A549 (cell line): ENCODE data around the gene SARDH. TPM values are rescaled to one million over a fixed set of nuclear protein-coding genes. Genes with fewer than 3 reads are reported as not detected.

Source experiments
- ATAC-seq, 2 experiments: fragments of 200-7000 bp in 1 of 2; fragments of >200 bp in 1 of 2; cut with Nextera tagmentation in 1 of 2; cut with Tn5 transposase in 1 of 2; 3 replicates each; pipeline versions ENCODE4 v1.8.0 to v1.9.1; 2018 to 2020; ENCODE audit warnings: mild to moderate bottlenecking in 1 of 2, moderate library complexity in 1 of 2
- CTCF ChIA-PET: fragments of 300-600 bp; sonication (Branson Sonifier 250); formaldehyde crosslinking; extraction: SDS; loops from one replicate; lab custom pipeline; 2021; ENCODE audit warnings: antibody characterized with exemption, inconsistent platforms; lab: Yijun Ruan, JAX
- POLR2A ChIA-PET: fragments of 350-600 bp; formaldehyde crosslinking; extraction: SDS; loops from one replicate; lab custom pipeline; 2021; ENCODE audit warnings: antibody characterized with exemption, inconsistent platforms; lab: Yijun Ruan, JAX
- DNase-seq, 2 experiments: peaks; one replicate each; pipeline versions ENCODE4 v3.0.0 to v3.0.0-alpha.2; 2011 to 2016; ENCODE audit warnings: low read depth in 1 of 2, low spot score in 1 of 2
- FAIRE-seq: peaks from 2 replicates; lab custom pipeline; 2011; peaks lifted over from hg19 to GRCh38; lab: Jason Lieb, UNC
- H3K27ac ChIP-seq, 2 experiments: fragments of >200 bp; sonication (Bioruptor Twin); formaldehyde crosslinking; 3 replicates each; pipeline ENCODE4 v1.5.1; 2016 to 2017
- H3K4me1 ChIP-seq: fragments of >200 bp; sonication (Bioruptor Twin); formaldehyde crosslinking; 3 replicates; pipeline ENCODE4 v1.6.1; 2016
- H3K4me2 ChIP-seq: fragments of >200 bp; sonication (Bioruptor Twin); formaldehyde crosslinking; 3 replicates; pipeline ENCODE4 v1.6.1; 2016
- H3K4me3 ChIP-seq: fragments of >200 bp; sonication (Bioruptor Twin); formaldehyde crosslinking; 3 replicates; pipeline ENCODE4 v1.5.1; 2016
- H3K9me3 ChIP-seq: fragments of >200 bp; sonication (Bioruptor Twin); formaldehyde crosslinking; 3 replicates; pipeline ENCODE4 v1.6.1; 2016
- ATOH8 ChIP-seq: fragments of 250-450 bp; sonication (Bioruptor Pico); IDR thresholded peaks from 2 replicates; pipeline ENCODE4 v1.5.0; 2020; ENCODE audit warnings: low read depth, mild to moderate bottlenecking, moderate library complexity
- CBX2 ChIP-seq: fragments of 200-600 bp; sonication (generic); IDR thresholded peaks from 2 replicates; pipeline ENCODE4 v1.6.1; 2016; ENCODE audit warnings: low read depth, mild to moderate bottlenecking, borderline replicate concordance
- EHF ChIP-seq: fragments of 250-450 bp; sonication (Bioruptor Pico); IDR thresholded peaks from 2 replicates; pipeline ENCODE4 v1.5.0; 2020; ENCODE audit warnings: mild to moderate bottlenecking
- ESRRA ChIP-seq: fragments of 150-350 bp; IDR thresholded peaks from 2 replicates; pipeline ENCODE4 v1.6.1; 2014; ENCODE audit warnings: mild to moderate bottlenecking, low read length, borderline replicate concordance
- FOXS1 ChIP-seq: fragments of 250-450 bp; sonication (Bioruptor Pico); IDR thresholded peaks from 2 replicates; pipeline ENCODE4 v1.5.0; 2020; ENCODE audit warnings: mild to moderate bottlenecking, moderate library complexity
- HDAC2 ChIP-seq: fragments of 200-600 bp; sonication (generic); IDR thresholded peaks from 2 replicates; pipeline ENCODE4 v1.6.1; 2016
- HES2 ChIP-seq: fragments of >200 bp; sonication (Bioruptor Twin); formaldehyde crosslinking; IDR thresholded peaks from 2 replicates; pipeline ENCODE4 v1.6.1; 2016
- HOXA7 ChIP-seq: fragments of 250-450 bp; sonication (Bioruptor Pico); IDR thresholded peaks from 2 replicates; pipeline ENCODE4 v1.5.0; 2020; ENCODE audit warnings: mild to moderate bottlenecking, moderate library complexity
- HOXB5 ChIP-seq: fragments of 250-450 bp; sonication (Bioruptor Pico); IDR thresholded peaks from 2 replicates; pipeline ENCODE4 v1.5.0; 2020; ENCODE audit warnings: mild to moderate bottlenecking, moderate library complexity
- KDM5A ChIP-seq: fragments of 200-600 bp; sonication (generic); IDR thresholded peaks from 2 replicates; pipeline ENCODE4 v1.6.1; 2016; ENCODE audit warnings: antibody characterized with exemption, mild to moderate bottlenecking
- MAFK ChIP-seq: fragments of 450-650 bp; IDR thresholded peaks from 2 replicates; pipeline ENCODE4 v1.6.1; 2014; ENCODE audit not compliant: partially characterized antibody
- MYC ChIP-seq: IDR thresholded peaks from 2 replicates; pipeline ENCODE4 v1.6.1; 2012; ENCODE audit warnings: mild to moderate bottlenecking, inconsistent platforms, low read length, improper control_type of control experiment, borderline replicate concordance
- NFE2L2 ChIP-seq: fragments of 150-350 bp; conservative IDR thresholded peaks from 2 replicates; pipeline ENCODE4 v1.6.1; 2014; ENCODE audit warnings: low read length
- NPAS2 ChIP-seq: fragments of 250-450 bp; sonication (Bioruptor Pico); IDR thresholded peaks from 2 replicates; pipeline ENCODE4 v1.8.0; 2022; ENCODE audit warnings: mild to moderate bottlenecking, moderate library complexity, borderline replicate concordance
- NR3C1 ChIP-seq: fragments of >200 bp; sonication (Bioruptor Twin); formaldehyde crosslinking; IDR thresholded peaks from 3 replicates; pipeline ENCODE4 v1.6.1; 2017
- PHF8 ChIP-seq: fragments of 200-600 bp; sonication (generic); IDR thresholded peaks from 2 replicates; pipeline ENCODE4 v1.6.1; 2016; ENCODE audit warnings: low read depth, mild to moderate bottlenecking, antibody characterized with exemption, moderate library complexity, borderline replicate concordance
- POLR2AphosphoS2 ChIP-seq: conservative IDR thresholded peaks from 2 replicates; pipeline ENCODE4 v1.6.1; 2012; ENCODE audit warnings: low read length, improper control_type of control experiment, inconsistent platforms
- RAD21 ChIP-seq, 2 experiments: fragments of >200 bp in 1 of 2; sonication (Bioruptor Twin) in 1 of 2; formaldehyde crosslinking in 1 of 2; IDR thresholded peaks in 1 of 2; conservative IDR thresholded peaks in 1 of 2; 2 replicates in 1 of 2; 3 replicates in 1 of 2; pipeline ENCODE4 v1.6.1; 2012 to 2018; ENCODE audit warnings: inconsistent platforms in 1 of 2
- RNF2 ChIP-seq: fragments of 200-600 bp; sonication (generic); IDR thresholded peaks from 2 replicates; pipeline ENCODE4 v1.6.1; 2016; ENCODE audit warnings: low read depth, mild to moderate bottlenecking, antibody characterized with exemption, moderate library complexity, borderline replicate concordance
- TP53 ChIP-seq: fragments of 250-450 bp; sonication (Bioruptor Pico); IDR thresholded peaks from 2 replicates; pipeline ENCODE4 v1.5.0; 2021; ENCODE audit warnings: mild to moderate bottlenecking, moderate library complexity
- USF2 ChIP-seq: fragments of 450-650 bp; IDR thresholded peaks from 2 replicates; pipeline ENCODE4 v1.6.1; 2014; ENCODE audit warnings: antibody characterized with exemption
- ZSCAN20 ChIP-seq: fragments of 250-450 bp; sonication (Bioruptor Pico); IDR thresholded peaks from 2 replicates; pipeline ENCODE4 v1.8.0; 2022; ENCODE audit warnings: mild to moderate bottlenecking, moderate library complexity
- WGBS: methylation state at CpG from one replicate; pipeline ENCODE4 v1.1.6; 2017; ENCODE audit errors: missing lambda C conversion rate; 5-methylcytosine and 5-hydroxymethylcytosine counted together
- polyA plus RNA-seq, 4 experiments: library from polyadenylated mRNA; depleted of rRNA in 3 of 4; stranded (reverse); fragments of >200 nt; fragmentation: RNase III in 1 of 4; extraction: RNeasy Plus Mini Kit Qiagen cat#74134 plus additional on column Dnase treatment in 1 of 4; gene quantifications; 2 replicates in 3 of 4; 3 replicates in 1 of 4; pipeline ENCODE4 v1.2.3, GENCODE V29; 2011 to 2017

Gene SARDH
- polyA plus RNA-seq, 2 of the 4 experiments (the other 2 are of a cell fraction) = 0.08 TPM; not detected in 1

GRCh38 chr9:133707065-133707762, 30.9 kb downstream of the SARDH start:
- H3K4me2 ChIP-seq = no peak overlapping the region
- no peak for FAIRE-seq
- no peak for ATAC-seq

GRCh38 chr9:133706307-133707050, 31.7 kb downstream of the SARDH start:
- Histone ChIP-seq H3K4me2 (no peak overlapping the region), H3K9me3 (no peaks in the 10 kb centered on the region), H3K4me1 (no peaks in the 10 kb centered on the region), H3K27ac (no peak overlapping the region), H3K4me3 (no peak overlapping the region)
- DNase-seq (no peak), FAIRE-seq (no peak), ATAC-seq (no peak)
- CTCF ChIA-PET = interaction anchor here (1.0 to 1.2 kb wide), 2 partner anchors 12 to 173 kb away, joined by 3 to 4 read pairs; no protein-coding TSS in a partner anchor
- POLR2A ChIA-PET = no interaction called here
- TF ChIP-seq MAFK = no peak
- no peak for TF ChIP-seq NPAS2 (CRISPR knock-in tag)
- no peak for TF ChIP-seq POLR2AphosphoS2
- no peak for TF ChIP-seq RNF2
- no peak for TF ChIP-seq ESRRA
- TF ChIP-seq HOXB5 (CRISPR knock-in tag) = no peak
- TF ChIP-seq KDM5A = no peak
- TF ChIP-seq NFE2L2 = no peak
- TF ChIP-seq RAD21 (conservative IDR thresholded peaks at IDR 0.05 in 1 of 2, IDR thresholded peaks at IDR 0.05 in 1 of 2) = no peak
- TF ChIP-seq ZSCAN20 (CRISPR knock-in tag) = no peak
- TF ChIP-seq EHF (CRISPR knock-in tag) = no peak
- no peak for TF ChIP-seq CBX2
- no peak for TF ChIP-seq FOXS1 (CRISPR knock-in tag)
- TF ChIP-seq TP53 (CRISPR knock-in tag) = no peak
- TF ChIP-seq MYC = no peak
- TF ChIP-seq USF2 = no peak
- TF ChIP-seq NR3C1 = no peak
- no peak for TF ChIP-seq HDAC2
- TF ChIP-seq HES2 = no peak
- no peak for TF ChIP-seq ATOH8
- WGBS = 41% methylated on average over 11 of the region's 12 CpGs

More at GRCh38 chr9:133707065-133707762, 30.9 kb downstream of the SARDH start:
- 57% methylated on average over 17 of the region's 17 CpGs for WGBS
- H3K4me1 ChIP-seq = no peaks in the 10 kb centered on the region
- H3K27ac ChIP-seq = no peak overlapping the region
- no peaks in the 10 kb centered on the region for H3K9me3 ChIP-seq
- CTCF ChIA-PET = no interaction called here
- no peak for TF ChIP-seq PHF8
- no peak for TF ChIP-seq HOXA7 (CRISPR knock-in tag)
- no peak for TF ChIP-seq ATOH8
- no peak for DNase-seq
- no peak overlapping the region for H3K4me3 ChIP-seq
- POLR2A ChIA-PET = no interaction called here
